ENCODE data around the gene NR1H2.
"Not testable (repeated sequence)": the region's sequence is repeated elsewhere in the genome, so short reads cannot be mapped to it uniquely, and the experiment has no call there.

NR1H2 gene

DNA sequence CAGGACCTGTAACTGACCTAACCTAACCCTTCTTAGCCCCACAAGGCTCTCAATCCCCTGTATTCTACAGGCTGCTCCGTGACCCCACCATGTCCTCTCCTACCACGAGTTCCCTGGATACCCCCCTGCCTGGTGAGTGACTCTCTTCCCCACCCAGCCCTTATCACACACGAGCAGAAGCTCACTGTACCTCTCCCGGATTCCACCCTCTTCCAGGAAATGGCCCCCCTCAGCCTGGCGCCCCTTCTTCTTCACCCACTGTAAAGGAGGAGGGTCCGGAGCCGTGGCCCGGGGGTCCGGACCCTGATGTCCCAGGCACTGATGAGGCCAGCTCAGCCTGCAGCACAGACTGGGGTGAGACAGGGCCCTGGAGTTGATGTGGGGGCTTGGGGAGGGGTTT is 1.3 kb downstream of the NR1H2 start:
- no peak for DNase-seq (ENCODE audit: low read depth in 2 of 2, low spot score in 1 of 2)

DNA sequence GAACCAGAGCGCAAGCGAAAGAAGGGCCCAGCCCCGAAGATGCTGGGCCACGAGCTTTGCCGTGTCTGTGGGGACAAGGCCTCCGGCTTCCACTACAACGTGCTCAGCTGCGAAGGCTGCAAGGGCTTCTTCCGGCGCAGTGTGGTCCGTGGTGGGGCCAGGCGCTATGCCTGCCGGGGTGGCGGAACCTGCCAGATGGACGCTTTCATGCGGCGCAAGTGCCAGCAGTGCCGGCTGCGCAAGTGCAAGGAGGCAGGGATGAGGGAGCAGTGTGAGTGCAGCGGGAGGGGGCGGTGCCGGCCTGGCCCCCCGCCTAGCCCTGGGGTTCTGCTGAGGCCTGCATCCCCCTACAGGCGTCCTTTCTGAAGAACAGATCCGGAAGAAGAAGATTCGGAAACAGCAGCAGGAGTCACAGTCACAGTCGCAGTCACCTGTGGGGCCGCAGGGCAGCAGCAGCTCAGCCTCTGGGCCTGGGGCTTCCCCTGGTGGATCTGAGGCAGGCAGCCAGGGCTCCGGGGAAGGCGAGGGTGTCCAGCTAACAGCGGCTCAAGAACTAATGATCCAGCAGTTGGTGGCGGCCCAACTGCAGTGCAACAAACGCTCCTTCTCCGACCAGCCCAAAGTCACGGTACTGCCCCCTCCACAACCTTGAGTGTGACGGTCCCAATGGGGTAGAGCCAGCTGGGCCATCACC is 2.1 kb downstream of the NR1H2 start:
- DNase-seq (ENCODE audit: low read depth in 2 of 2, low spot score in 1 of 2): no peak

DNA sequence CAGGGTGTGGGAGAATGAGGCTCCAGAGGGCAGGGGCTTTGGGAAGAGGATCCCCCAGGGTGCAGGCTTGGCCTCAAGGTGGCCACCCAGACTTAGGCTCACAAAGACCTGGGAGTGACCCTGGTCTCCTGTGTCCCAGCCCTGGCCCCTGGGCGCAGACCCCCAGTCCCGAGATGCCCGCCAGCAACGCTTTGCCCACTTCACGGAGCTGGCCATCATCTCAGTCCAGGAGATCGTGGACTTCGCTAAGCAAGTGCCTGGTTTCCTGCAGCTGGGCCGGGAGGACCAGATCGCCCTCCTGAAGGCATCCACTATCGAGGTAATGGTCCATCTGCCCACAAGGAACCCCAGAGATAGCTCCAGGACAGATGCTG is 2.6 kb downstream of the NR1H2 start:
- DNase-seq (ENCODE audit: low read depth in 2 of 2, low spot score in 1 of 2): no peak

DNA sequence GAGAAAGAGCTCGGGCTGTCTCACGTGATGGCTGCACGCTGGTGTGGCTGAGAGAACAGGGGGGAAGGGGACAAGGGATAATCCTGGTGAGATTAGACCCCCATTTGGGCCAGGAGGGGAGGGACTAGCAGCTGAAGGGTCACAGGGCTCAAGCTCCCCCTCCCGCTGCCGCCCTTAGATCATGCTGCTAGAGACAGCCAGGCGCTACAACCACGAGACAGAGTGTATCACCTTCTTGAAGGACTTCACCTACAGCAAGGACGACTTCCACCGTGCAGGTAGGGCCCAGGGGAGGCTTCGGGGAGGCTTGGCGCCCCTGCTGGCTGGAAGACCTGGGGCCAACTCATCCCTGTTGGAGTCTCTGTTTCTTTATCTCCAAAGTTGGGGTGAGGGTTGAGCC is 3.3 kb downstream of the NR1H2 start:
- DNase-seq (ENCODE audit: low read depth in 2 of 2, low spot score in 1 of 2): no peak

DNA sequence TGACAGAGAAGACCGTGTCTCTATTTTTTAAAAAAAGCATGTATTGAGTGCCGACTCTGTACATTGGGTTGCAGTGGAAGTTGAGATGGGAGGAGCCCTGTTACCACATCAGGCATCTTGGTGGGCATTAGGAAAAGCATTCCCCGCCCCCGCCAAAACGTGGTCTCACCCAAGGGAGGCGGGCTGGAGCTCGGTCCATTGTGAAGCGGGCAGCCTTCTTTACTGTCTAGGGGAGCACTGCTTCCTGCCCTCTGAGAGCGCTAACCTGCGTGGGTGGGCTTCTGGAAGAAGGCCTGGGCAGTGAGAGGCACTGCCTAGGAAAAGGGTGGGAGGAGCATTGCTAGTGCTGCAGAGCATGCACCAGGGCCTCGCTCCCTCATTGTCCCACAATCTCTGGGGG is 3.9 kb downstream of the NR1H2 start:
- no peak for DNase-seq (ENCODE audit: low read depth in 2 of 2, low spot score in 1 of 2)

DNA sequence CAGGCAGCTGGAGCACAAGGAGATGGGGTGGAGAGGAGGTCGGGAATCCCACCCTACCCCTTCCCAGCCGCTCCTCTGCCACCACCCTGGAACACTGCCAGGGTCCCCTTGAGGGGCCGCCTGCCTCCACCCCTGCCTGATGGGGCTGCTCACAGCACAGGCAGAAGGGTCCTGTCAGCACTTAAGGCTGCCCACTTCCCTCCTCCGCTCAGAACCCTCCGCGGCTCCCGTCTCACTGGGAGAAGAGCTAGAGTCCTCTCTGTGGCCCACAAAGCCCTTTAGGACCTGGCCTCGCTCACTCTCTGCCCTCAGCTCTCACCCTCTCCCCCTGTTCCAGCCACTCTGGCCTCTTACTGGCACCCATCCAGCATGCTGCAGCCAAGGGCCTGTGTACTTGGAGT is 4.5 kb downstream of the NR1H2 start:
- no peak for DNase-seq (ENCODE audit: low read depth in 2 of 2, low spot score in 1 of 2)

DNA sequence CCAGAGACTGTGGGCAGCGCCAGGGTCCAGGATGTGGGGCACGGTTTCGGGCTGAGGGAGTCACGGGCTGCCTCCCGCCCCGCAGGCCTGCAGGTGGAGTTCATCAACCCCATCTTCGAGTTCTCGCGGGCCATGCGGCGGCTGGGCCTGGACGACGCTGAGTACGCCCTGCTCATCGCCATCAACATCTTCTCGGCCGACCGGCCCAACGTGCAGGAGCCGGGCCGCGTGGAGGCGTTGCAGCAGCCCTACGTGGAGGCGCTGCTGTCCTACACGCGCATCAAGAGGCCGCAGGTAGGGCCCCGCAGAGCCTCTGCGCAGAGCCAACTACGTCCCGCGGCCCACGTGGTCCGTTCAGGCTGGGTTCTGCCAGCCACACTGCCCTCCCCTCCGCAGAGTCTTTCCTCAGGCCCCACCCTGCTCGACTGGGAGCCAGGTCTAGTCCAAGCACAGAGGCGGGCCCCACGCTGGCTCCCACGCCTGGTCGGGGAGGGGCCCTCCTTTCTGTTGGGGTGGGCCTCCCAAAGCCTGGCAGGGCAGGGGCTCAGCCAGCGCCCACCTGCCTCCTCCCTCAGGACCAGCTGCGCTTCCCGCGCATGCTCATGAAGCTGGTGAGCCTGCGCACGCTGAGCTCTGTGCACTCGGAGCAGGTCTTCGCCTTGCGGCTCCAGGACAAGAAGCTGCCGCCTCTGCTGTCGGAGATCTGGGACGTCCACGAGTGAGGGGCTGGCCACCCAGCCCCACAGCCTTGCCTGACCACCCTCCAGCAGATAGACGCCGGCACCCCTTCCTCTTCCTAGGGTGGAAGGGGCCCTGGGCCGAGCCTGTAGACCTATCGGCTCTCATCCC is 5.8 kb downstream of the NR1H2 start:
- DNase-seq (ENCODE audit: low read depth in 2 of 2, low spot score in 1 of 2): no peak

DNA sequence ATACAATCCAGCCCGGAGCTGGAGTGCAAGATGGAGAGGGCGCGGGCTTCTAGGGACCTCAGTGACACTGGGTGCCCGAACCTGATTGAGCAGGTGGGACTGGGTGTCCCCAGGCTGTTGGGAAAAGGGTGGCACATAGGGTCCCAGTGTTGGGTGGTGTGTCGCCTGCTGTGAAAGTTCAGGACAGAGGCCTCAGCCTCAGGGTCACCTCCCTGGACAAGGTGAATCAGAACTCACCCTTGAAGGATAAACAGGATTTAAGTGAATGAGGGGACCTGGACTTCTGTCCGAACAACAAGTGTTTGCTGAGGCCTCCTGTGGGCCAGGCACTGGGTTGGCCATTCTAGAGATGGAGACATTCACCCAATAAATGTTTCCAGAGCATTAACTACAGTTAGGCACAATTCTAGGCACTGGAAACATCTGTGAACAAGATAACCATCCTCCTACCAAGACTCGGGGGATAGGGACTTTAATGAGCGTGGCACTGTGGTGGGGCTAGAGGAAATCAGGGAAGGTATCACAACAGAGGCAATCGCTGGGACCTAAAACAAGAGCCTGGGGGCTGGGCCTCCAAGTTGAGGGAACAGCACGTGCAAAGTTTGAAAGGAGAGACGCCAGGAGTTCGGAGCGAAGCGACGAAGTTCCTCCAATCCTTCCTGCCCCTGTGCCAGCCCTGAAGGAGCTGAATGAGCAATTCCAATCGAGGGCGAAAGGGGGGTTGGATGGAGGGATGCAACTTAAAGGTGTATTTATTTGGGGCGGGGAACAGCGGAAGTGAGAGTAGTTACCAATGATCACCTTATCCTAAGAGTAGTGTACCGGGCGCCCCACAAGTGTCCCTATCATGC is 7.0 kb downstream of the NR1H2 start:
- no peak for DNase-seq (ENCODE audit: low read depth in 2 of 2, low spot score in 1 of 2)

DNA sequence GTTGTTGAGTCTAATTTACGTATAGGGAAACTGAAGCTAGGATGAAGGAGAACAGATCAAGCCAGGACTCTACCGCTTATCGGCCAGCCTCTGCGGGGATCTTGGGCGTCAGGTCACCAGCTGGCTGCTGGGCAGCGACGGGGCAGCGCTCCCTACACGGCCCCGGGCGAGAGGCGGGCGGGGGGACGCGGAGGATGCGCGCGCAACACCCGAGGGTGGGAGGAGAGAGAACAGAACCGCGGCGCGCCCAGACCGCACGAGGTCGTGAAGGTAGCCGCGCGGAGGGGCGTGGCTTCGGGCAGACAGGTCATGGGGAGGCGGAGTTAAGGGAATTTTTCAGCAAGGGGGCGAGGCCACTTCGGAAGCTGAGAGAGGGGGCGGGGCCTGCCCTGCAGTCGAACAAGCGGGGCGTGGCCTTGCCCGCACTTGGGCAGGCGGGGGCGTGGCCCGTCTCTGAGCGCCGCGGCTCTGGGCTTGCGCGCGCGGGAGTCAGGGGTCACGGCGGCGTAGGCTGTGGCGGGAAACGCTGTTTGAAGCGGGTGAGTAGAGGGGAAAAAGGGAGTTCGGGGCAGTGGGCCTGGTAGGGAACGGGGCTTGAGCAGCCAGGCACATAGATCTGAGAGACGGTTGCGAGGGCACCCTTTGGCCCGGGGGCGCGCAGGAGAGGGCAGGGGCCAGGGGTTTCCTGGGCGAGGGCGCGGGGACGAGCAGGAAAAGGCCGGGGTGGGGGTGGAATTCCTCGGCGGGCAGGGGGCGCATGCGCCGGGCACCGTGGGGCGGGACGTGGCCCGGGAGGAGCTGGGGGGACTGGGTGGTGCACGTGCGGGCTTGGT is 7.8 kb downstream of the NR1H2 start, which contains the start of gene POLD1:
TSS of gene POLD1 (plus strand) at position 496 of the 833 bp plus-strand sequence. CDS start 14,505 bp downstream, outside the sequence.
- DNase-seq (ENCODE audit: low read depth in 2 of 2, low spot score in 1 of 2): peak; percentile 96 to 98

DNA sequence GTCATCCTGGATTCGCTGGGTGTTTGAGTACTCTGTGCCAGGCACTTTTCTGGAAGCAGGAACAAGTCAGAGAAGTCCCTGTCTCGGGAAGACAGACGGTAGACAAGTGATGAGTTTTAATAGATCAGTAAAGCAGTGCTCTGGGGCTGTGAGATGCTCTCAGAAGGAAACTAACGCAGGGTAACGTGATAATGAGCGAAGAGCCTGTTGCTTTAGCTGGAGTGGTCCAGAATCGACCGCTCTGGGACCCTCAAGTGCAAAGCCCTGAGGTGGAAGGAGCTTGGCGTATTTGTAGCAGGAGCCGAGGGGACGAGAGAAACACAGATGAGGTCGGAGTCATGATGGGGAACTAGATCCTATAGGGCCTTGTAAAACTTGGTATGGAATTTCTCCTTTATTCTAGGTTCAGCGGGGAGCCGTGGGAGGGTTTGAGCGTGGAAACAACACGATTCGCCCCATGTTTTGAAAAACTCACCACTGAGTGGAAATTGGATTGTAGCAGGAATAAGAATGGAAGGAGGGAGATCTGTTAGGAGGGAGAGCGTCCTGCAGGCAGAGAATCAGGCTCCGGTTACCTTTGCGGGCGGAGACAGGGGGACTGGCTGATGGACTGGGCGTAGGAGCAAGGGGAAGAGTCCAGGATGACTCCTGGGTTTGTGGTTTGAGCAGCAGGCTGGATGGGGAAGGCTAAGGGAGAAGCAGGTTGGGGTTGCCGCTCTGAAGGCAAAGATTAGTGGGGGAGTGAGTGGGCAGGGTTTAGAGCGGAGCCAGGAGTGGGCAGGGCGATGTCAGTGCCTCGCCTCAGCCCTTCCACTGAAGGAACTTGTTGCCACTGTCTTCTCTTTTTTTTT is 8.7 kb downstream of the NR1H2 start:
- DNase-seq (ENCODE audit: low read depth in 2 of 2, low spot score in 1 of 2): no peak

DNA sequence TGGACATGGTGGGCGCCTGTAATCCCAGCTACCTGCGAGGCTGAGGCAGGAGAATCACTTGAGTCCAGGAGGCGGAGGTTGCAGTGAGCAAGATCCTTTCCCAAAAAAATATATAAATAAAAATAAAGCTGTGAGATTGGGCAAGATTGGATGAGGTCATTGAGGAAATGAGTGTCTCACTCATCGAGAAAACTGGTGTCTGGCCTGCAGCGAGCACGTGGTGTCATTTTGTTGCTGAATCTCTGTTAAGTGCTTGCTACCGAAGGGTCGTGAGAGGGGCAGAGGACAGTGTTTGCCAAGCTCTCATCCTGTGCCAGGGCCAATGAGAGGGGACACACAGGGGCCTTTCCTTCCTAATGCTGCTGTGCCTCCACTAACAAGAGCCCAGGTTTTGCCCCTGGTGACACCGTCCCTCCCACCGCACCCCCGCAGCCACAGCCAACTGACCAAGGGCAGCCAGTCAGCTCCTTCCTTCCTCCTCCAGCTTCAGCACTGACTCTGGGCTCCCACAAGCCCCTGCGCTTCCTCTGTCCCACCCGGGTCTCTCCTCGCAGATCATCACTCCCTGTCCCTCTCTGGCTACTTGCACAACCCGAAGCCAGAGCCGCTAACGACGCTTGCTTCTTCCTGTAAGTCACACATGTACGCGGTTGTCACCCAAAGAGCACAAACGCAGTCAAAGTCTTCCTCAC is 11.1 kb downstream of the NR1H2 start:
- no peak for DNase-seq (ENCODE audit: low read depth in 2 of 2, low spot score in 1 of 2)

DNA sequence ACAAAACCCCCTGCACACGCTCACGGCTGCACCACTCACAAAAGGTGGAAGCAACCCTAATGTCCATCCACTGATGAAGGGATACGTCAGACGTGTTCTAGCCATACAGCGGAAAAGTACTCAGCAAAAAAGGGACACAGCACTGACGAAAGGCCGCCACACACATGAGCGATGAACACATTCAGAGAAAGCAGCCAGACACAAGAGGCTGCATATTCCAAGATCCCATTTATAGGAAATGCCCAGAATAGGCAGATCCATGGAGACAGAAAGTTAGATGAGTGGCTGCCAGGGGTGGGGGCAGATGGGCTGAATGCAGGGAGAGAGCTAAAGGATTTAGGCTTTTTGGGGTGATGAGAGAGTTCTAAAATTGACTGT is 11.6 kb downstream of the NR1H2 start:
- DNase-seq (ENCODE audit: low read depth in 2 of 2, low spot score in 1 of 2): no peak

DNA sequence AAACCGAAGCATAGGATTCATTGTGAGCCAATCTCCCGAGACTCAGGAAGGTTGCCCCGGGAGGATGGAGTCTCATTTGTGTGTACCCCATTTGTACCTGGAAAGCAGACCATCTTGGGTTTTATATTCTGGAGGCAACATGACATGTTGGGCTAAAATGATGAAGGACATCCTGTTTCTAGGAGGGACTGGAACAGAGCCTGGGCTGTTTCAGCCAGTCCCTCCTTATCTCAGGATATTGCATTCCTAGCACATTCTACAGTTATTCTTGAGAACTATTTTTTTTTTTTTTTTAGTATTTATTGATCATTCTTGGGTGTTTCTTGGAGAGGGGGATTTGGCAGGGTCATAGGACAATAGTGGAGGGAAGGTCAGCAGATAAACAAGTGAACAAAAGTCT is 14.0 kb downstream of the NR1H2 start:
- DNase-seq (ENCODE audit: low read depth in 2 of 2, low spot score in 1 of 2): not testable (repeated sequence)

DNA sequence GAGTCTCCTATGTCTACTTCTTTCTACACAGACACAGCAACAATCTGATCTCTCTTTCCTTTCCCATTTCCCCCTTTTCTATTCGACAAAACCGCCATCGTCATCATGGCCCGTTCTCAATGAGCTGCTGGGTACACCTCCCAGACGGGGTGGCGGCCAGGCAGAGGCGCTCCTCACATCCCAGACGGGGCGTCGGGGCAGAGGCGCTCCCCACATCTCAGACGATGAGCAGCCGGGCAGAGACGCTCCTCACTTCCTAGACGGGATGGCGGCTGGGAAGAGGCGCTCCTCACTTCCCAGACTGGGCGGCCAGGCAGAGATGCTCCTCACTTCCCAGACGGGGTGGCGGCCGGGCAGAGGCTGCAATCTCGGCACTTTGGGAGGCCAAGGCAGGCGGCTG is 14.7 kb downstream of the NR1H2 start:
- DNase-seq (ENCODE audit: low read depth in 2 of 2, low spot score in 1 of 2): not testable (repeated sequence)

DNA sequence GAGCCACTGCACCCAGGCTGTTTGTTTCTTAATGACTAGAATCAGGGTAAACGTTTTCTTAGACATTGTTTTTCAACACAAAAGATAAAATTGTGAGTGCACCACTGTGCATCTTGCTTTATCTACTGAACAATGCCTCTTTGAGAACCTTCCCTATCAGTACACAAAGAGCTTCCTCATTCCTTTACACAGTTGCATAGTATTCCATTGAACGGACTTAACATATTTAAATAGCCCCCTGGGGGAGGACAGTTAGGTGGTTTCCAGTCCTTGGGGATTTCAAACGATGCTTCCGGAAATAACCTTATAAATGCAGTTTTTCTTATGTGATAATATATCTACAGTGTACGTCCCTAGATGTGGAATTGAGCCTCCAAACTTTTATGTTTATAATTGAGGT is 16.5 kb downstream of the NR1H2 start:
- DNase-seq (ENCODE audit: low read depth in 2 of 2, low spot score in 1 of 2): no peak

DNA sequence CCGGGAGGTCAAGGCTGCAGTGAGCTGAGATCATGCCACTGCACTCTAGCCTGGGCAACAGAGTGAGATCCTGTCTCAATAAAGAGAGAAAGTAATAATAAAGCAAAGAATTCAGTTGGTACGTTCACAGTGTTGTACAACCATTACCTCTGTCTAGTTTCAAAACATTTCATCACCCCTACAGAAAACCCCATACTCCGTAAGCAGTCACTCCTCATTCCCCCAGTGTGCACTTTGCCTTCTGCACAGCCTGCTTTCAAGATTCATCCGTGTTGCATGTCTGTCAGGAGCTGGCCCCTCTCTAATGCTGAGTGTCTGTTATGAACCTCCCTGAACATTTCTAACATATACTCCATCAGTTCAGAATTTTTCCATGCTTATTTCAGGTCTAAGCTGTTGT is 17.3 kb downstream of the NR1H2 start:
- no peak for DNase-seq (ENCODE audit: low read depth in 2 of 2, low spot score in 1 of 2)

DNA sequence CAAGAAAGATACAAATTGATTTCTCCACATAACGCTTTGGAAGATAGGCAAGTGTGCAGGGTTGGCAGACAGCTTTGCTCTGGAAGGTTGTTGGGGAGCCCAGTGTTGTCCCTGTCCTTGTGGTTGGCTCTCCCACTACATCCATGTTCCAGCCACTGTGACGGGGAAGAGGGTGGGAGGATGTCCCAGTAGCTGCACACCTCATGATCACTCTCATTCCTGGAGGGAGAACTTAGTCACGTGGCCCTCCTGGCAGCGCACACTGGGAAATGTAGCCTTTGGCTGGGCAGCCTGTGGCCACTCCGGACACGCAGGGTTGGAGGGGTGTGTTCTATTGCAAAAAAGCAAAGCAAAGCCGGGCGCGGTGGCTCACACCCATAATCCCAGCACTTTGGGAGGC is 17.8 kb downstream of the NR1H2 start:
- no peak for DNase-seq (ENCODE audit: low read depth in 2 of 2, low spot score in 1 of 2)

DNA sequence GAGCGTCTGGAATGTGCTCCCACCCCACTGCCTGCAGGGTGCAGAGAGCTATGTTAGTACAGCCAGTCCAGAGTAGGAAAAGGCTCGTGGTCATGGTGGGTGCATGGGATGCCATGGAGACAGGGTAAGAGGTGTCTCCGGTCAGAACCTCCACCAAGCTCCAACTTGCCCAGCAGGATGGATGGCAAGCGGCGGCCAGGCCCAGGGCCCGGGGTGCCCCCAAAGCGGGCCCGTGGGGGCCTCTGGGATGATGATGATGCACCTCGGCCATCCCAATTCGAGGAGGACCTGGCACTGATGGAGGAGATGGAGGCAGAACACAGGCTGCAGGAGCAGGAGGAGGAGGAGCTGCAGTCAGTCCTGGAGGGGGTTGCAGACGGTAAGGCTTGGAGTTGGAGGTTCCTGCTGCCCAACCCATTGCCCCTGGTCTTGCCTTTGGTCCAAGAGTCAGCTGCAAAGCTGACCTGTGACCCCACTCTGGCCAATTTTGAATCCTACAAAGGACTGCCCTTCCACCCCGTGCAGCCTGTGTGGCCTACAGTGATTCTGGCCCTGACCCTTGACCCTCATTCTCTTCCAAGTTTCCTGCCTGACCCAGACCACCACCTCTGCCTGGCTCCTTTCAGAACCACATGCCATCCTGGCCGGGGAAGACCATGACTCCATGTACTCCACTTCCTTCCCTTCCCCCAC is 22.6 kb downstream of the NR1H2 start:
- DNase-seq (ENCODE audit: low read depth in 2 of 2, low spot score in 1 of 2): no peak

DNA sequence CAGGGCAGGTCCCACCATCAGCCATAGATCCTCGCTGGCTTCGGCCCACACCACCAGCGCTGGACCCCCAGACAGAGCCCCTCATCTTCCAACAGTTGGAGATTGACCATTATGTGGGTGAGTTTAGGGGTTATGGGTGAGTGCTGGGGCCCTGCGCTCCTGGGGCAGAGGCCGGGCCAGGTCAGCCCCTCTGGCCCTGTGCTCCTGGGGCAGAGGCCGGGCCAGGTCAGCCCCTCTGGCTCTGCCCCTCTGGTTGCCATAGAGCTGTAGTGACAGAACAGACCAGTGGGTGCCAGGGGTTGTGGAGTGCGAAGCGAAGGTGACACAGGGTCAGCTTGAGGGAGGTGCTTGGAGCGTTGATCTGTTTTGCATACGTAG is 23.1 kb downstream of the NR1H2 start:
- DNase-seq (ENCODE audit: low read depth in 2 of 2, low spot score in 1 of 2): no peak

Data from stimulated activated CD8-positive, alpha-beta memory T cell treated with anti-CD3 and anti-CD28 coated beads, Interleukin-4, amount 100 ng/mL, for 4 hours (primary cell).